ENCODE data around the gene LUZP1.

The LUZP1 gene

GRCh38 chr1:23102289-23102688 lies 66.4 kb downstream of the LUZP1 start:
- H3K4me1 Mint-ChIP-seq (ENCODE audit: low read depth), result peaks cover 60% of the 10 kb centered on the region
- no peaks in the 10 kb centered on the region for H3K27me3 Mint-ChIP-seq
- peak overlapping the region; percentile 71 for H3K27ac Mint-ChIP-seq
- no peak for DNase-seq
- H3K4me3 Mint-ChIP-seq, result no peak overlapping the region
- peaks cover 24% of the 10 kb centered on the region for H3K36me3 Mint-ChIP-seq (ENCODE audit: low read depth)
- H3K9me3 Mint-ChIP-seq, result no peaks in the 10 kb centered on the region

- H3K36me3 Mint-ChIP-seq (ENCODE audit: low read depth), result peaks cover 21% of the 10 kb centered on the region
- H3K9me3 Mint-ChIP-seq, result no peaks in the 10 kb centered on the region
- H3K4me3 Mint-ChIP-seq, result no peak overlapping the region
- H3K27me3 Mint-ChIP-seq, result no peaks in the 10 kb centered on the region
- no peak for DNase-seq
- peaks cover 60% of the 10 kb centered on the region for H3K4me1 Mint-ChIP-seq (ENCODE audit: low read depth)
- peak overlapping the region; percentile 71 for H3K27ac Mint-ChIP-seq
These were observed 66.8 kb downstream of the LUZP1 start for GRCh38 chr1:23101887-23102286.

- H3K4me1 Mint-ChIP-seq (ENCODE audit: low read depth), result peaks cover 58% of the 10 kb centered on the region
These were observed 67.4 kb downstream of the LUZP1 start for GRCh38 chr1:23101101-23101827.

GRCh38 chr1:23100074-23100748 lies 68.4 kb downstream of the LUZP1 start:
- Mint-ChIP-seq H3K4me1 (ENCODE audit: low read depth) (peaks cover 57% of the 10 kb centered on the region), H3K36me3 (ENCODE audit: low read depth) (peaks cover 9% of the 10 kb centered on the region), H3K4me3 (peak overlapping the region; percentile 15), H3K27me3 (no peaks in the 10 kb centered on the region), H3K27ac (peak overlapping the region; percentile 90), H3K9me3 (no peaks in the 10 kb centered on the region)
- DNase-seq, result no peak

More at GRCh38 chr1:23101101-23101827, 67.4 kb downstream of the LUZP1 start:
- DNase-seq, result no peak
- no peaks in the 10 kb centered on the region for H3K9me3 Mint-ChIP-seq
- peak overlapping the region; percentile 51 for H3K27ac Mint-ChIP-seq
- peaks cover 16% of the 10 kb centered on the region for H3K36me3 Mint-ChIP-seq (ENCODE audit: low read depth)
- no peaks in the 10 kb centered on the region for H3K27me3 Mint-ChIP-seq
- no peak overlapping the region for H3K4me3 Mint-ChIP-seq

GRCh38 chr1:23099171-23099536 lies 69.5 kb downstream of the LUZP1 start:
- no peak for DNase-seq
- no peaks in the 10 kb centered on the region for H3K27me3 Mint-ChIP-seq
- peaks cover 3% of the 10 kb centered on the region for H3K36me3 Mint-ChIP-seq (ENCODE audit: low read depth)
- peaks cover 51% of the 10 kb centered on the region for H3K4me1 Mint-ChIP-seq (ENCODE audit: low read depth)
- no peak overlapping the region for H3K27ac Mint-ChIP-seq
- no peak overlapping the region for H3K4me3 Mint-ChIP-seq
- no peaks in the 10 kb centered on the region for H3K9me3 Mint-ChIP-seq

GRCh38 chr1:23098463-23099170 lies 70.0 kb downstream of the LUZP1 start:
- Mint-ChIP-seq H3K36me3 (ENCODE audit: low read depth) (peaks cover 8% of the 10 kb centered on the region), H3K4me3 (peak overlapping the region; percentile 27), H3K9me3 (no peaks in the 10 kb centered on the region), H3K27ac (peak overlapping the region; percentile 26), H3K4me1 (ENCODE audit: low read depth) (peaks cover 51% of the 10 kb centered on the region), H3K27me3 (no peaks in the 10 kb centered on the region)
- DNase-seq, result peak; percentile 59

- Mint-ChIP-seq H3K27ac (no peak overlapping the region), H3K4me1 (ENCODE audit: low read depth) (peaks cover 40% of the 10 kb centered on the region), H3K9me3 (no peaks in the 10 kb centered on the region), H3K36me3 (ENCODE audit: low read depth) (peaks cover 18% of the 10 kb centered on the region), H3K4me3 (no peak overlapping the region), H3K27me3 (no peaks in the 10 kb centered on the region)
- DNase-seq, result no peak
These were observed 71.3 kb downstream of the LUZP1 start for GRCh38 chr1:23097316-23097715.

- H3K4me3 Mint-ChIP-seq, result no peak overlapping the region
- no peaks in the 10 kb centered on the region for H3K27me3 Mint-ChIP-seq
- DNase-seq, result no peak
- peaks cover 57% of the 10 kb centered on the region for H3K36me3 Mint-ChIP-seq (ENCODE audit: low read depth)
- no peaks in the 10 kb centered on the region for H3K9me3 Mint-ChIP-seq
- H3K4me1 Mint-ChIP-seq (ENCODE audit: low read depth), result no peaks in the 10 kb centered on the region
- no peak overlapping the region for H3K27ac Mint-ChIP-seq
These were observed 76.2 kb downstream of the LUZP1 start for GRCh38 chr1:23092447-23092846.

- peaks cover 66% of the 10 kb centered on the region for H3K36me3 Mint-ChIP-seq (ENCODE audit: low read depth)
- H3K4me3 Mint-ChIP-seq, result no peak overlapping the region
- no peaks in the 10 kb centered on the region for H3K9me3 Mint-ChIP-seq
- no peaks in the 10 kb centered on the region for H3K4me1 Mint-ChIP-seq (ENCODE audit: low read depth)
- no peaks in the 10 kb centered on the region for H3K27me3 Mint-ChIP-seq
- no peak overlapping the region for H3K27ac Mint-ChIP-seq
- DNase-seq, result no peak
These were observed 77.1 kb downstream of the LUZP1 start for GRCh38 chr1:23091545-23091944.

GRCh38 chr1:23090056-23090455 lies 78.6 kb downstream of the LUZP1 start:
- Mint-ChIP-seq H3K4me3 (no peak overlapping the region), H3K4me1 (ENCODE audit: low read depth) (no peaks in the 10 kb centered on the region), H3K9me3 (no peaks in the 10 kb centered on the region), H3K27me3 (no peaks in the 10 kb centered on the region), H3K36me3 (ENCODE audit: low read depth) (peaks cover 78% of the 10 kb centered on the region), H3K27ac (no peak overlapping the region)
- no peak for DNase-seq

GRCh38 chr1:23088027-23088426 lies 80.6 kb downstream of the LUZP1 start:
- DNase-seq, result no peak
- Mint-ChIP-seq H3K4me1 (ENCODE audit: low read depth) (no peaks in the 10 kb centered on the region), H3K36me3 (ENCODE audit: low read depth) (peaks cover 87% of the 10 kb centered on the region), H3K9me3 (no peaks in the 10 kb centered on the region), H3K27me3 (no peaks in the 10 kb centered on the region), H3K27ac (peak overlapping the region; percentile 56), H3K4me3 (no peak overlapping the region)

GRCh38 chr1:23085696-23086095 lies 83.0 kb downstream of the LUZP1 start:
- Mint-ChIP-seq H3K4me3 (no peak overlapping the region), H3K9me3 (no peaks in the 10 kb centered on the region), H3K36me3 (ENCODE audit: low read depth) (peaks cover 89% of the 10 kb centered on the region), H3K27me3 (no peaks in the 10 kb centered on the region), H3K27ac (peak overlapping the region; percentile 31), H3K4me1 (ENCODE audit: low read depth) (no peaks in the 10 kb centered on the region)
- no peak for DNase-seq

GRCh38 chr1:23084880-23085279 lies 83.8 kb downstream of the LUZP1 start:
- peaks cover 92% of the 10 kb centered on the region for H3K36me3 Mint-ChIP-seq (ENCODE audit: low read depth)
- no peaks in the 10 kb centered on the region for H3K9me3 Mint-ChIP-seq
- no peaks in the 10 kb centered on the region for H3K4me1 Mint-ChIP-seq (ENCODE audit: low read depth)
- no peak overlapping the region for H3K4me3 Mint-ChIP-seq
- no peak overlapping the region for H3K27ac Mint-ChIP-seq
- H3K27me3 Mint-ChIP-seq, result no peaks in the 10 kb centered on the region
- no peak for DNase-seq

- H3K9me3 Mint-ChIP-seq, result no peaks in the 10 kb centered on the region
- H3K4me1 Mint-ChIP-seq (ENCODE audit: low read depth), result no peaks in the 10 kb centered on the region
- no peak overlapping the region for H3K4me3 Mint-ChIP-seq
- no peak for DNase-seq
- peak overlapping the region; percentile 12 for H3K27ac Mint-ChIP-seq
- H3K27me3 Mint-ChIP-seq, result no peaks in the 10 kb centered on the region
- H3K36me3 Mint-ChIP-seq (ENCODE audit: low read depth), result peaks cover 98% of the 10 kb centered on the region
These were observed 84.8 kb downstream of the LUZP1 start for GRCh38 chr1:23083714-23084480.
